Stimulated activated CD4-positive, alpha-beta T cell treated with anti-CD3 and anti-CD28 coated beads, Interleukin-4, amount 100 ng/mL, for 24 hours (primary cell): Measurements from ENCODE around the gene SLC39A7.

ENCODE experiments used
- DNase-seq: peaks from one replicate; pipeline ENCODE4 v3.0.0-alpha.2; 2020

SLC39A7 gene

DNA sequence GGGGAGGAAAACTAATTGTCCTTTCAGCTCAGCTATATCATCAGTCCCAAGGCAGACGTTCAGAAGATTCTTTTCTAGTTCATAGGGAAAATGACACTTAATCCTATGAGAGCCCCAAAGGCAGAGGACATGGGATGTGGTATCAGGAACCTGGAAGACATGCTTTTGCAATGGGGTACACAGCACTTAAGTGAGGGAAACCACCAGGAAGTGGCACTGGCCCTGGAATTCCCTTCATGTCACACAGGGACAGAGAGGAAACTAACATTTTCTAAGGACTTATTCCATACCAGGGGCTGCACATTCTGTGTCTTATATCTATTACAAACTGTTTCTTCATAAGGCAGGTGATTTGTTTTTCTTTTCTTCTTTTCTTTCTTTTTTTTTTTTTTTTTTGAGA is 42.8 kb downstream of the SLC39A7 start:
- no peak for DNase-seq

DNA sequence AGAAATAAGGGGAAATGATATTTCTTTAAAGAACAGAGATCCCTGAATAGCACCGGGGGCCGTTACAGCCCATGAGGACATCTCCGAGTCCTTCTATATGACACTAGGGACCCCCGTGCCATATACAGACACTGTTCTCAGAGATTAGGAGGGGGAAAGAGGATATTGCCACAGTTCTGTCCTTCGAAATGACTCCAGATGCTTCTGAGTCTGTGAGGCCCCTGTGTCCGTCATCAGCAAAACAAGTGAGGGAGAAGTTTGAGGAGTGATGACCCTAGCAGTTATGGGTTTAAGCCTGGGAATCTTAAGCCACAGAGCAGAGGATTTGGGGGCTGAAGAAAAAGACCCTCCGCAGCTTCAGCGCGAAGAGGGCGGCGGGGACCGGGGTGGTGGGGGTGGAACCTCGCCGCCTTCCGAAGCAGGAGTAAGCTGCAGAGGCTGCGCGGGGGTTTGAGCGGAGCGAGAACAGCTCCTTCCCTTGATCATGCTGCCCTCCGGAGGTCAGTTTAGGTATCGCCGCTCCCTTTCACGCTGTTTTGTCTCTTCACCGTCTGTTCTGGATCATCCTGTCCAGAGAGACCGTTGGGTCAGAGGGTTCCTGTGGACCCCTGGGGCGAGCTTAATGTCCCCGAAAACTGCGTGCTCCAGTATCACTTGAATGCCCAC is 47.4 kb downstream of the SLC39A7 start:
- DNase-seq, result peak; percentile 94

DNA sequence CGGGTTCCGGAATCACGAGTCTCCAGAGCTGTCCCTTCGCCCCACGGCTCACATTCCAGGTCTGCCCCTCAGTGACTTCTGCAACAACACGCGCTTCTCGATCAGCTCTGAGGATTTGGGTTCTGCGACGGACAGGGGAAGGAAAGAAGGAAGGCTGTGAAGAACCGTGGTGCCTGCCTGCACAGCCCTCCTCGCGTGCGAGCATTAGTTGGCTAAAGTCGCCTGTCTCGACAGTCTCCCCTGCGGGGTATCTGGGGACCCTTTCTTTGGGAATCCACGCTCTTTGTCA is 47.9 kb downstream of the SLC39A7 start:
- no peak for DNase-seq

DNA sequence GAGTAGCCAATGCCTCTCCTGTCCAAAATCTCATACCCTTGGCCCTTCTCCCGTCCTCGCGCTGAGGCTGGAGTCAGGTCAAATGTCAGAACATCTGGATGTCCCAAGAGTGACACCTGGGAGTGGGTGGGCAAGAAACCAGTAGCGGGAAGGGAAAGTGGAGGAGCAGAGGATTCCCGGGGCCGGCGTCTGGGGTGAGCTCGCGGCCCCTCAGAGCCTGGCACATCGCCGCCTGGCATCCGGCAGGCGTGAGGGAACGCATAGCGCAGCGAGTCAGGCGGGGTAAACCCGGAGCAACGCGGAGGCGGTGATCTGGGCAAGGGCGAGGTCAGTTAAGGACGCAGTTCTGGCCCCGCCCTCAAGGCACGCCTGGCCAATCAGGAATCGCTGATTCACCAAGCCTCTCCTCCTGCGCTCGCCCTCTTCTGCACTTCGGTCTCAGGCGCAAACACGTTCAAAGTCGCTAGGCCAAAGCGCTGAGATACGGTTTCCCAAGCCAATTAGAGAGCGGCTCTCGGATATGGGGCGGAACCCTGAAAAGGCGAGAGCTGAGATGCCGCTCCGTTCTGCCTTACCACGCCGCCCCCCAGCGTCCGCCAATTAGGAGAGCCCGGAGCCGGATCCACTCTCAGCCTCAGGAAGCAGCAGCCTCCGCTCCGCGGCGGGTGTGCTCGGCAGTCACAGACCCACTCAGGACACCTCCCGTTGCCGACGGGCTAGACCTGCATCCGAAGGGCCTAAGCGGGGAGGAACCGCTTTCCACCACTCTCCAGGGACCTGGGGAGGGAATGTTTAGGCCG is 48.5 kb downstream of the SLC39A7 start:
- peak; percentile 96 for DNase-seq

DNA sequence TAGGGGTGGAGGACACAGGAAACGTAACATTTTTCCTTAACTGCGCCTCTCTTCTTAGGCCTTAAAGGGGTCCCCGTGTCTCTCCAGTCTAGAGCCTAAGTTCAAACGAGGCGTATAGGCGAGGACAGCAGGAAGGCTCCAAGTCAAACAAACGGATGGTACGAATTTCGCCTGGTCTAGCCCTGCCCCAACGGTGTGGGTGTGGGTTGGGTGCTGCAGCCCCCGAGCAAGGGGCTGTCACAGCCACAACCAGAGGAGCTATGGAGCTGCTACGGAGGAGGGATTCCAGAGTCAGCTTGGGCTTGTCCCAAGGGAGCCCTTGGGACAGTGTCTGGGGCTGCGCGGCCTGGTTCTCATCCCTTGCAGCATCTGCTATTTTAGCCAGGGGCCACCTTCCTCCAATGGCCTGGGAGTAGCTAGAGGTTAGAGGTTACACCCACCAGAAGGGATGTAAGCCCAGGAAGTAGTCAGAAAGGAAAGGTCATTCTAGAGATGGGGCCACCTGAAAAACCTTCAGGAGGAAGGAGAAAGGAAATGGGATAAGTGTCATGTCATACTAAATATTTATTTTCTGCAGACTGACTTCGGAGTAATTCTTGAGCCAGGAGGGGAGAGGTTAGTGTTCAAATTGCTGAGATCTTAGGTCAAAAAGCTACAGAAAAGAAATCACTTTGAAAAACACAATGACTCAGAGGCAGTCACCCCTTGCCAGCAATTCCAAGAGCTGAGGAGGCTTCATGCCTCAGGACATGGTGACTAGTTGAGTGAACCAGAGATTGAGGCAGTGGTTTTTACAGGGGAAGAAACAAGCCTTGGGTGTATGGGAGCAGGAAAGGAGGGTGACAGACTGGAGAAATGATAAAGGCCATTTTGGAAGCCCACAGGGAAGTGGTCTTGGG is 49.3 kb downstream of the SLC39A7 start:
- DNase-seq, result peak; percentile 30

DNA sequence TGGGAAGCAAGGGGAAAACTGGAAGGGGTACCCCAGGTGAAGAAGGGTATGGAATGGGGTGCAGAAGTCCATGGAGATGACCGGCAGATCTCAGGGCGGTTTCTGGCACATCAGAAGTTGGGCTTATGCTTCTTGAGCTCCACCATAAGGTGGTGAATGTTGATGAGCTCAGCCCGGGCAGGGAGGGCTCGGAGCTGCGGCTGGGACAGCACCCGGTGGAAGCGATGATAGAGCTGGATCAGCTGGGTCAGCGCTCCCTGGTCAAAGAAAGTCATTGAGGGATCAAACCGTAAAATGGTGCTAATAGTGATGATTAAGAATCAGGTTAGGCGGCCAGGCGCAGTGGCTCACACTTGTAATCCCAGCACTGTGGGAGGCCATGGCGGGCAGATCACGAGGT is 50.1 kb downstream of the SLC39A7 start:
- no peak for DNase-seq

DNA sequence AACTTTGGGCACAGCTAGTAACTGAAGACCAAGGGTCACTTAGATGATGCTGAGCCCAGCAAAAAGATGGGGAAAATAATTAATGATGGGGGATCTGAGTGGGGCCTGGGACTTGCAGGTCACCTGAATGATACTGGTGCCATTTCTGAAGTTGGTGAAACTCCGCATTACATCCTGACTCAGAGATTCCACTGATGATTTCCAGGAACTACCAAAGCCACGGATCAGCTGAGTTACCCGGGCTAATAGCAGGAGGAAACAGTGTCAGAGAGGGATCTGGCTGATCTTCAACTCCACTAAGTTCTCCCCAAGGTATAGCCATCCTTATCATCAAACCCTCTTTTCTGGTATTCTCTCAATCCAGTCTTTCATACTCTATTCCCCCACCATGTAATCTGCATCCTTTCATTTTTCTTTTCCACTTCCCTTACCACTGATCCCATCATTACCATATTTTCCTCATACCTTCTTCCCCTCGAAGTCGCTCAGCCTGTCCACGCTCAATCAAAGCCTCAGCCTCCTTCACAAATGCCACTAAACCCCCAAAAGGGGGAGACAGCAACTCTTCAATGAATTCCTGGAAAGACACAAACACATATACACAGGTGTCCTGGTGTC is 50.8 kb downstream of the SLC39A7 start:
- no peak for DNase-seq

DNA sequence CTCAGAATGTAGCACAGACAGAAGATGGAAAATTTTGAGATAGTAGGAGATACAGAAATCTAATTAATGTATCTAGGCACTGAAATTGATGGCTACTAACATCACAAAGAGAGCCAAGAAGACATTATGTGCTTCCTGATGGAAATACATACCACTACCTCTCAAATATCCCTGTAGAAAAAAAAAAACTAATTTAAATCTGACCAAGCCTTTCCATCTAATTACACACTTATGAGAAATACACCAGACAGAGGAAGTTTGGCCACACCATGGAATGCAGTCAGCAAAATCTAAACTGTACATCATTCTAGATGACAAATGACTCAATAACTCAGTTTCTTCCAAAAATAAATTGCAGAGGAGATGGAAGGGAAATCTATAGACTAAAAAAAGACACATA is 52.1 kb downstream of the SLC39A7 start:
- no peak for DNase-seq
